Activated naive CD8-positive, alpha-beta T cell (primary cell): ENCODE data around the gene TMEM161B.
"Not testable (repeated sequence)": the region's sequence is repeated elsewhere in the genome, so short reads cannot be mapped to it uniquely, and the experiment has no call there.

Source experiments
- H3K27ac Mint-ChIP-seq: one replicate; pipeline ENCODE4 v1.8.0; 2021; ENCODE audit warnings: mixed read lengths
- H3K27me3 Mint-ChIP-seq: one replicate; pipeline ENCODE4 v1.8.0; 2021; ENCODE audit warnings: mixed read lengths
- H3K36me3 Mint-ChIP-seq: one replicate; pipeline ENCODE4 v1.8.0; 2021; ENCODE audit warnings: mixed read lengths
- H3K4me1 Mint-ChIP-seq: one replicate; pipeline ENCODE4 v1.8.0; 2021; ENCODE audit warnings: low read depth, mixed read lengths
- H3K4me3 Mint-ChIP-seq: one replicate; pipeline ENCODE4 v1.8.0; 2021; ENCODE audit warnings: mild to moderate bottlenecking, mixed read lengths
- H3K9me3 Mint-ChIP-seq: one replicate; pipeline ENCODE4 v1.8.0; 2021; ENCODE audit warnings: low read depth, mixed read lengths

TMEM161B gene

GRCh38 chr5:88262116-88262515 is 6.5 kb downstream of the TMEM161B start:
- H3K4me3 Mint-ChIP-seq: no peak overlapping the region
- H3K27ac Mint-ChIP-seq: no peak overlapping the region
- no peaks in the 10 kb centered on the region for H3K27me3 Mint-ChIP-seq
- H3K4me1 Mint-ChIP-seq: peaks cover 61% of the 10 kb centered on the region
- no peaks in the 10 kb centered on the region for H3K9me3 Mint-ChIP-seq
- peaks cover 47% of the 10 kb centered on the region for H3K36me3 Mint-ChIP-seq

- Mint-ChIP-seq H3K9me3 (no peaks in the 10 kb centered on the region), H3K27ac (no peak overlapping the region), H3K27me3 (no peaks in the 10 kb centered on the region), H3K4me3 (no peak overlapping the region), H3K4me1 (peaks cover 62% of the 10 kb centered on the region), H3K36me3 (peaks cover 33% of the 10 kb centered on the region)
Measured at GRCh38 chr5:88258636-88259035, 10.0 kb downstream of the TMEM161B start.

- no peak overlapping the region for H3K27ac Mint-ChIP-seq
- no peaks in the 10 kb centered on the region for H3K27me3 Mint-ChIP-seq
- no peaks in the 10 kb centered on the region for H3K9me3 Mint-ChIP-seq
- H3K4me3 Mint-ChIP-seq: no peak overlapping the region
- H3K4me1 Mint-ChIP-seq: peaks cover 63% of the 10 kb centered on the region
- peaks cover 31% of the 10 kb centered on the region for H3K36me3 Mint-ChIP-seq
Measured at GRCh38 chr5:88256872-88257271, 11.8 kb downstream of the TMEM161B start.

GRCh38 chr5:88256037-88256436 is 12.6 kb downstream of the TMEM161B start:
- no peak overlapping the region for H3K27ac Mint-ChIP-seq
- peaks cover 62% of the 10 kb centered on the region for H3K4me1 Mint-ChIP-seq
- H3K4me3 Mint-ChIP-seq: no peak overlapping the region
- peaks cover 26% of the 10 kb centered on the region for H3K36me3 Mint-ChIP-seq
- no peaks in the 10 kb centered on the region for H3K27me3 Mint-ChIP-seq
- no peaks in the 10 kb centered on the region for H3K9me3 Mint-ChIP-seq

- Mint-ChIP-seq H3K4me1 (peaks cover 72% of the 10 kb centered on the region), H3K36me3 (peaks cover 29% of the 10 kb centered on the region), H3K4me3 (no peak overlapping the region), H3K9me3 (no peaks in the 10 kb centered on the region), H3K27me3 (no peaks in the 10 kb centered on the region), H3K27ac (no peak overlapping the region)
Measured at GRCh38 chr5:88254320-88254719, 14.3 kb downstream of the TMEM161B start.

- Mint-ChIP-seq H3K4me1 (peaks cover 81% of the 10 kb centered on the region), H3K4me3 (peak overlapping the region; percentile 68), H3K36me3 (peaks cover 26% of the 10 kb centered on the region), H3K9me3 (no peaks in the 10 kb centered on the region), H3K27me3 (no peaks in the 10 kb centered on the region), H3K27ac (peak overlapping the region; percentile 86)
Measured at GRCh38 chr5:88251048-88251711, 17.5 kb downstream of the TMEM161B start.

- no peaks in the 10 kb centered on the region for H3K9me3 Mint-ChIP-seq
- H3K4me3 Mint-ChIP-seq: no peak overlapping the region
- H3K4me1 Mint-ChIP-seq: peaks cover 83% of the 10 kb centered on the region
- peak overlapping the region; percentile 62 for H3K27ac Mint-ChIP-seq
- H3K36me3 Mint-ChIP-seq: peaks cover 26% of the 10 kb centered on the region
- H3K27me3 Mint-ChIP-seq: no peaks in the 10 kb centered on the region
Measured at GRCh38 chr5:88250010-88250409, 18.6 kb downstream of the TMEM161B start.

GRCh38 chr5:88248743-88249540 is 19.7 kb downstream of the TMEM161B start:
- peak overlapping the region; percentile 25 for H3K4me3 Mint-ChIP-seq
- peak overlapping the region; percentile 73 for H3K27ac Mint-ChIP-seq
- no peaks in the 10 kb centered on the region for H3K9me3 Mint-ChIP-seq
- peaks cover 25% of the 10 kb centered on the region for H3K36me3 Mint-ChIP-seq
- H3K27me3 Mint-ChIP-seq: no peaks in the 10 kb centered on the region
- H3K4me1 Mint-ChIP-seq: peaks cover 85% of the 10 kb centered on the region

GRCh38 chr5:88248094-88248493 is 20.6 kb downstream of the TMEM161B start:
- Mint-ChIP-seq H3K4me1 (peaks cover 88% of the 10 kb centered on the region), H3K9me3 (no peaks in the 10 kb centered on the region), H3K36me3 (peaks cover 21% of the 10 kb centered on the region), H3K4me3 (no peak overlapping the region), H3K27ac (peak overlapping the region; percentile 73), H3K27me3 (no peaks in the 10 kb centered on the region)

GRCh38 chr5:88245893-88246244 is 22.8 kb downstream of the TMEM161B start:
- Mint-ChIP-seq H3K4me3 (no peak overlapping the region), H3K27ac (no peak overlapping the region), H3K9me3 (no peaks in the 10 kb centered on the region), H3K4me1 (peaks cover 84% of the 10 kb centered on the region), H3K36me3 (peaks cover 21% of the 10 kb centered on the region), H3K27me3 (no peaks in the 10 kb centered on the region)

GRCh38 chr5:88245241-88245892 is 23.3 kb downstream of the TMEM161B start:
- Mint-ChIP-seq H3K27ac (no peak overlapping the region), H3K27me3 (no peaks in the 10 kb centered on the region), H3K9me3 (no peaks in the 10 kb centered on the region), H3K4me3 (no peak overlapping the region), H3K36me3 (peaks cover 20% of the 10 kb centered on the region), H3K4me1 (peaks cover 79% of the 10 kb centered on the region)

- peaks cover 17% of the 10 kb centered on the region for H3K36me3 Mint-ChIP-seq
Measured at GRCh38 chr5:88244686-88245085, 24.0 kb downstream of the TMEM161B start.

GRCh38 chr5:88243493-88243892 is 25.2 kb downstream of the TMEM161B start:
- not testable (repeated sequence) for H3K4me3 Mint-ChIP-seq, H3K27me3 Mint-ChIP-seq, H3K9me3 Mint-ChIP-seq, H3K27ac Mint-ChIP-seq
- peaks cover 17% of the 10 kb centered on the region for H3K36me3 Mint-ChIP-seq
- peaks cover 60% of the 10 kb centered on the region for H3K4me1 Mint-ChIP-seq

More at GRCh38 chr5:88244686-88245085, 24.0 kb downstream of the TMEM161B start:
- Mint-ChIP-seq H3K4me1 (peaks cover 72% of the 10 kb centered on the region), H3K27me3 (no peaks in the 10 kb centered on the region), H3K4me3 (no peak overlapping the region), H3K27ac (no peak overlapping the region), H3K9me3 (no peaks in the 10 kb centered on the region)

- Mint-ChIP-seq H3K4me1 (peaks cover 24% of the 10 kb centered on the region), H3K36me3 (peaks cover 21% of the 10 kb centered on the region), H3K27me3 (no peaks in the 10 kb centered on the region), H3K27ac (no peak overlapping the region), H3K9me3 (no peaks in the 10 kb centered on the region), H3K4me3 (no peak overlapping the region)
Measured at GRCh38 chr5:88238732-88239131, 29.9 kb downstream of the TMEM161B start.
